Nephron (organoid): ENCODE data around the gene ZFYVE28.
"Not testable (repeated sequence)": the region's sequence is repeated elsewhere in the genome, so short reads cannot be mapped to it uniquely, and the experiment has no call there.

Experiments used
- H3K27ac Mint-ChIP-seq, 3 experiments: 2 replicates each; pipeline ENCODE4 v1.8.0; 2020; ENCODE audit warnings: mixed read lengths in 3 of 3, mild to moderate bottlenecking in 2 of 3, moderate library complexity in 1 of 3
- H3K27me3 Mint-ChIP-seq: 2 replicates; pipeline ENCODE4 v1.8.0; 2021; ENCODE audit warnings: low read depth, mild to moderate bottlenecking, moderate library complexity, mixed read lengths
- H3K36me3 Mint-ChIP-seq: 2 replicates; pipeline ENCODE4 v1.8.0; 2020; ENCODE audit warnings: low read depth, mixed read lengths
- H3K4me1 Mint-ChIP-seq: 2 replicates; pipeline ENCODE4 v1.8.0; 2020; ENCODE audit warnings: mixed read lengths
- H3K4me3 Mint-ChIP-seq, 3 experiments: 2 replicates each; pipeline ENCODE4 v1.8.0; 2020; ENCODE audit warnings: mild to moderate bottlenecking in 3 of 3, mixed read lengths in 3 of 3, moderate library complexity in 2 of 3
- H3K9me3 Mint-ChIP-seq: 2 replicates; pipeline ENCODE4 v1.8.0; 2020; ENCODE audit warnings: mixed read lengths
- CTCF ChIP-seq, 3 experiments: fragments of 200-600 bp; sonication (generic); IDR thresholded peaks; one replicate each; pipeline ENCODE4 v1.5.0; 2021; ENCODE audit warnings: antibody characterized with exemption in 3 of 3; ENCODE audit not compliant: unreplicated experiment in 3 of 3

ZFYVE28 gene

GRCh38 chr4:2387829-2388228 lies 30.6 kb downstream of the ZFYVE28 start:
- Mint-ChIP-seq H3K27ac (peak overlapping the region in 1 of 3 experiments; percentile 21), H3K27me3 (peaks cover 30% of the 10 kb centered on the region), H3K9me3 (no peaks in the 10 kb centered on the region), H3K4me3 (no peak overlapping the region), H3K36me3 (no peaks in the 10 kb centered on the region), H3K4me1 (peaks cover 51% of the 10 kb centered on the region)
- no peak for TF ChIP-seq CTCF (IDR thresholded peaks at IDR 0.05; ENCODE audit: unreplicated experiment in 3 of 3)

- no peak for TF ChIP-seq CTCF (IDR thresholded peaks at IDR 0.05; ENCODE audit: unreplicated experiment in 3 of 3)
- H3K9me3 Mint-ChIP-seq: no peaks in the 10 kb centered on the region
- peaks cover 50% of the 10 kb centered on the region for H3K4me1 Mint-ChIP-seq
- no peak overlapping the region for H3K27ac Mint-ChIP-seq
- no peak overlapping the region for H3K4me3 Mint-ChIP-seq
- no peaks in the 10 kb centered on the region for H3K36me3 Mint-ChIP-seq
- peaks cover 30% of the 10 kb centered on the region for H3K27me3 Mint-ChIP-seq
These were observed 31.2 kb downstream of the ZFYVE28 start for GRCh38 chr4:2387218-2387617.

- Mint-ChIP-seq H3K4me1 (peaks cover 46% of the 10 kb centered on the region), H3K4me3 (no peak overlapping the region), H3K36me3 (no peaks in the 10 kb centered on the region), H3K27ac (no peak overlapping the region), H3K27me3 (peaks cover 30% of the 10 kb centered on the region), H3K9me3 (no peaks in the 10 kb centered on the region)
- TF ChIP-seq CTCF (IDR thresholded peaks at IDR 0.05; ENCODE audit: unreplicated experiment in 3 of 3): no peak
These were observed 31.7 kb downstream of the ZFYVE28 start for GRCh38 chr4:2386717-2387116.

GRCh38 chr4:2385516-2385915 lies 32.9 kb downstream of the ZFYVE28 start:
- Mint-ChIP-seq H3K36me3 (no peaks in the 10 kb centered on the region), H3K27ac (no peak overlapping the region), H3K4me1 (peaks cover 34% of the 10 kb centered on the region), H3K4me3 (no peak overlapping the region), H3K9me3 (peaks cover 6% of the 10 kb centered on the region), H3K27me3 (peaks cover 26% of the 10 kb centered on the region)
- TF ChIP-seq CTCF (IDR thresholded peaks at IDR 0.05; ENCODE audit: unreplicated experiment in 3 of 3): no peak

GRCh38 chr4:2384245-2384644 lies 34.2 kb downstream of the ZFYVE28 start:
- H3K36me3 Mint-ChIP-seq: no peaks in the 10 kb centered on the region
- TF ChIP-seq CTCF (IDR thresholded peaks at IDR 0.05; ENCODE audit: unreplicated experiment in 3 of 3): no peak
- no peak overlapping the region for H3K4me3 Mint-ChIP-seq
- H3K27ac Mint-ChIP-seq: no peak overlapping the region
- peaks cover 25% of the 10 kb centered on the region for H3K4me1 Mint-ChIP-seq
- peaks cover 6% of the 10 kb centered on the region for H3K9me3 Mint-ChIP-seq
- H3K27me3 Mint-ChIP-seq: peaks cover 24% of the 10 kb centered on the region

- no peak overlapping the region for H3K27ac Mint-ChIP-seq
- H3K27me3 Mint-ChIP-seq: peaks cover 24% of the 10 kb centered on the region
- H3K36me3 Mint-ChIP-seq: no peaks in the 10 kb centered on the region
- H3K4me1 Mint-ChIP-seq: peaks cover 22% of the 10 kb centered on the region
- peaks cover 6% of the 10 kb centered on the region for H3K9me3 Mint-ChIP-seq
- TF ChIP-seq CTCF (IDR thresholded peaks at IDR 0.05; ENCODE audit: unreplicated experiment in 3 of 3): no peak
- no peak overlapping the region for H3K4me3 Mint-ChIP-seq
These were observed 34.7 kb downstream of the ZFYVE28 start for GRCh38 chr4:2383760-2384159.

- Mint-ChIP-seq H3K4me1 (peaks cover 16% of the 10 kb centered on the region), H3K27me3 (peaks cover 19% of the 10 kb centered on the region)
- not testable (repeated sequence) for H3K4me3 Mint-ChIP-seq, H3K9me3 Mint-ChIP-seq, H3K27ac Mint-ChIP-seq, H3K36me3 Mint-ChIP-seq
These were observed 35.2 kb downstream of the ZFYVE28 start for GRCh38 chr4:2383220-2383631.

GRCh38 chr4:2382769-2383202 lies 35.7 kb downstream of the ZFYVE28 start:
- peaks cover 16% of the 10 kb centered on the region for H3K27me3 Mint-ChIP-seq
- H3K36me3 Mint-ChIP-seq, H3K9me3 Mint-ChIP-seq, H3K4me3 Mint-ChIP-seq: not testable (repeated sequence)
- peak overlapping the region in 1 of 3 experiments; percentile 5 for H3K27ac Mint-ChIP-seq
- H3K4me1 Mint-ChIP-seq: peaks cover 14% of the 10 kb centered on the region

- not testable (repeated sequence) for H3K36me3 Mint-ChIP-seq, H3K4me3 Mint-ChIP-seq, H3K27ac Mint-ChIP-seq, H3K9me3 Mint-ChIP-seq
- H3K27me3 Mint-ChIP-seq: peaks cover 12% of the 10 kb centered on the region
- peaks cover 17% of the 10 kb centered on the region for H3K4me1 Mint-ChIP-seq
These were observed 37.9 kb downstream of the ZFYVE28 start for GRCh38 chr4:2380589-2380988.
